CD4-positive, CD25-positive, alpha-beta regulatory T cell (primary cell): Measurements from ENCODE around the gene SHC3. TPM values are rescaled to one million over a fixed set of nuclear protein-coding genes. Genes with fewer than 3 reads are reported as not detected.

Experiments
- ATAC-seq, 2 donors: fragments of 150-1000 bp; cut with Tn5 transposase; one replicate each; pipeline ENCODE4 v1.10.0; 2021; ENCODE audit warnings: low read depth in 2 of 2, moderate number of reproducible peaks in 2 of 2, moderate library complexity in 1 of 2
- DNase-seq, 3 donors: peaks; one replicate each; pipeline versions ENCODE4 v3.0.0 to v3.0.0-alpha.2; 2012 to 2022; ENCODE audit warnings: mixed read lengths in 1 of 3
- H3K27ac ChIP-seq: one replicate; pipeline ENCODE4 v1.7.0; 2013; ENCODE audit warnings: mild to moderate bottlenecking, low read length; ENCODE audit not compliant: insufficient read depth, poor library complexity, severe bottlenecking
- H3K27me3 ChIP-seq: one replicate; pipeline ENCODE4 v1.7.0; 2013; ENCODE audit warnings: low read length; ENCODE audit not compliant: control insufficient read depth, insufficient read depth
- H3K36me3 ChIP-seq: one replicate; pipeline ENCODE4 v1.7.0; 2013; ENCODE audit warnings: mild to moderate bottlenecking, low read length, moderate library complexity; ENCODE audit not compliant: control insufficient read depth, insufficient read depth
- H3K4me1 ChIP-seq: 2 replicates; pipeline ENCODE4 v1.7.0; 2013; ENCODE audit warnings: mild to moderate bottlenecking, low read length; ENCODE audit not compliant: insufficient read depth, control insufficient read depth, poor library complexity, severe bottlenecking
- H3K4me3 ChIP-seq: one replicate; pipeline ENCODE4 v1.7.0; 2013; ENCODE audit warnings: low read depth, mild to moderate bottlenecking, low read length, moderate library complexity
- H3K9me3 ChIP-seq, 2 experiments: 1 replicate in 1 of 2; 2 replicates in 1 of 2; pipeline ENCODE4 v1.7.0; 2013; ENCODE audit warnings: low read length in 2 of 2, mild to moderate bottlenecking in 1 of 2, moderate library complexity in 1 of 2; ENCODE audit not compliant: control insufficient read depth in 2 of 2
- H3K27ac Mint-ChIP-seq, 3 donors: one replicate each; pipeline ENCODE4 v1.8.0; 2020 to 2022; ENCODE audit warnings: mild to moderate bottlenecking in 3 of 3, mixed read lengths in 3 of 3, moderate library complexity in 2 of 3
- H3K27me3 Mint-ChIP-seq: one replicate; pipeline ENCODE4 v1.8.0; 2022; ENCODE audit warnings: mild to moderate bottlenecking, mixed read lengths
- H3K36me3 Mint-ChIP-seq: one replicate; pipeline ENCODE4 v1.8.0; 2020; ENCODE audit warnings: mixed read lengths
- H3K4me1 Mint-ChIP-seq, 4 donors: one replicate each; pipeline ENCODE4 v1.8.0; 2020 to 2022; ENCODE audit warnings: mixed read lengths in 4 of 4, mild to moderate bottlenecking in 1 of 4
- H3K4me3 Mint-ChIP-seq, 4 donors: one replicate each; pipeline ENCODE4 v1.8.0; 2020 to 2022; ENCODE audit warnings: mild to moderate bottlenecking in 4 of 4, mixed read lengths in 4 of 4, moderate library complexity in 3 of 4
- H3K9me3 Mint-ChIP-seq, 7 donors: one replicate each; pipeline ENCODE4 v1.8.0; 2020 to 2022; ENCODE audit warnings: mixed read lengths in 7 of 7, mild to moderate bottlenecking in 3 of 7, moderate library complexity in 2 of 7
- polyA plus RNA-seq, 4 donors: library from polyadenylated mRNA; unstranded; fragments of 300-500 nt; fragmentation: Illumina TruSeq; gene quantifications; one replicate each; pipeline ENCODE4 v1.2.3, GENCODE V29; 2021
- total RNA-seq: library from RNA; stranded (reverse); gene quantifications from one replicate; pipeline ENCODE4 v1.2.3, GENCODE V29; 2022

Gene SHC3
- total and polyA plus RNA-seq, 5 donors from 2014 or later = not detected

DNA sequence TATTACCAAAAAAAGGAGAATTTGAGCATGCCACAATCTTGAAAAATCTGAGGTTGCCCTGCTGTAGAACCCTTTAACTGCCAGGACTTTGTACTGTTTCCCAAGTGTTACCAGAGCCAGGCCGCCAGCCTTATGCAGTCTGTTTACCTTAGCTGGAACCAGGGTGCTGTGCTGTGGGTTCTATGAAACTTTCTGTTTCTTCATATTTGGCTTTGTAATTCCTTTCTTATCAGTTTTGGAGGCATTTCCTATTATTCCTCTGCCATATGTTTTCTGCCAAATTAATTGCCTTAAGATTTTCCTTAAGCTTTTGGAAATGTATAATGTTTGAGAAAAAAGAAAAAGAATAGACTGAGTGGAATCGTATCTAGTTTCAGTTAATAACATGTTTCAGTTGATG lies 185.3 kb downstream of the SHC3 start:
- Mint-ChIP-seq H3K36me3 (no peaks in the 10 kb centered on the region), H3K27me3 (peaks cover 34% of the 10 kb centered on the region), H3K4me3 (no peak overlapping the region), H3K9me3 (peaks cover 0 to 2% (median 0%) of the 10 kb centered on the region in 7 donors), H3K4me1 (peaks cover 4 to 17% (median 9%) of the 10 kb centered on the region in 4 donors), H3K27ac (no peak overlapping the region)
- H3K27ac ChIP-seq = no peak overlapping the region
- no peaks in the 10 kb centered on the region for H3K36me3 ChIP-seq
- DNase-seq = no peak
- H3K27me3 ChIP-seq = peaks cover 3% of the 10 kb centered on the region
- H3K4me3 ChIP-seq = no peak overlapping the region
- H3K9me3 ChIP-seq = no peaks in the 10 kb centered on the region
- peaks cover 16% of the 10 kb centered on the region for H3K4me1 ChIP-seq
- ATAC-seq = no peak

DNA sequence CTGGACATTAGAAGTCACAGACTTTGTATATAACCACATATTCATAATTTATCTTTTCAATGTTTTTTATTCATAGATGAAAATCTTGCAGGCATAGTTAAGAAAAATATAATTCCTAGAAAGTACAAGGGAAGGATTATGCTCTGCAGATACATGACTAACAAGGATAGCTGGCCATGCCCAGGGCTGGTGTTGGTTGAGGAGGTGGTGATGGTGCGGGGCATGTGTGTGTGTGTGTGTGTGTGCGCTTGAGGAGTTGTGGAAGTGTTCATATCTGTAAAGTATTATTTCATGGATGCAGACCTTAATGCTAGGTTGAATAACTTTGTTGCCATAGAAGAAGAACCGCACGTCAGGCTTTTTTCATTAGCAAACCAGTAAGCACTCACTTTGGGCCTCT lies 186.1 kb downstream of the SHC3 start:
- Mint-ChIP-seq H3K9me3 (peaks cover 0 to 2% (median 0%) of the 10 kb centered on the region in 7 donors), H3K27me3 (peaks cover 37% of the 10 kb centered on the region), H3K27ac (no peak overlapping the region), H3K4me3 (peak overlapping the region in 1 of 4 donors; percentile 23), H3K4me1 (peaks cover 4 to 17% (median 9%) of the 10 kb centered on the region in 4 donors), H3K36me3 (no peaks in the 10 kb centered on the region)
- ATAC-seq = no peak
- no peak for DNase-seq
- Histone ChIP-seq H3K4me3 (no peak overlapping the region), H3K27ac (no peak overlapping the region), H3K9me3 (no peaks in the 10 kb centered on the region), H3K36me3 (no peaks in the 10 kb centered on the region), H3K4me1 (peaks cover 16% of the 10 kb centered on the region), H3K27me3 (peaks cover 3% of the 10 kb centered on the region)

DNA sequence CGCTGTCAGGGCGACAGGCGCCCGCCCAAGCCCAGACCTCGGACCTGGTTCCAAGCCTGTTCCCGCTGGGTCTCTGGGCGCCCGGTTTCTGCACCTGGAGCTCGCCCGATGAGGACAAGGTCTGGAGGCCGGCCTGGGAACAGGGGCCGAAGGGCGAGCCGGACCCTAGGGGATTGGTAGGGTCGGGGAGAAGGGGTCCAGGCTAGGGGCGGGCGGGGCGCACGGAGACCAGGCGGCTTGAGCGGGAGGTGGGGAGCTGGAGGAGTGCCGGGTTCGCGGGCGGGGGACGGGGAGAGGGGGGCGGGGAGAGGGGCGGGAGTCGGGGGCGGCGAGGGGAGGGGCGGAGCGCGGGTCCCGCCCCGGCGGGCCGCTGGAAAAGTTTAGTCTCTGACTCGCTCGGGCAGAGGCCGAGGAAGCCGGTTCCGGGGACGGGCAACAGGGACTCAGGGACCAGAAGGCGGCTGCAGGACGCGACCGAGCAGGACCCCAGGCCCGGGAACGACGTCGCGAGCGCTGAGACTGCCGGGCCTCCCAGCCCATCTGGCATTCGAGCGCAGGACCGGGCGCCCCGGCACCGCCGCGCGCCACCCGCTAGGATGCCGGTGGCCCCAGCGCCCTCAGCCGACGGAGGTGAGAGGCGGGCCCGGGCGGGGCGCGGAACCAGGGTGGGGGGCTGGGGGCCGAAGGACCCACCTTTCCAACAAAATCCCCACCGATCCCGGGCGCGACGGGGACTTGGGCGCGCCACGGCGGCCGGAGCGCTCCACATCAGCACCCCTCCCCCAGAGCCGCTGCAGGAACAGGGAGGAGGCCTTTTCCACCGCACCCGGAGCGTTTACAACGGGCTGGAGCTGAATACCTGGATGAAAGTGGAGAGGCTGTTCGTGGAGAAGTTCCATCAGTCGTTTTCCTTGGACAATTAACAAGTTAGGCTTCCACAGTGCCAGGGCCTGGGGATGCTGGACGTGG lies 187.3 kb downstream of the SHC3 start, which contains the start of gene S1PR3:
Gene S1PR3 (plus strand): TSS at position 403 of the 969 bp plus-strand sequence. CDS start 9,733 bp downstream, outside the sequence.
- H3K27ac ChIP-seq = no peak within 1 kb of the TSS
- Mint-ChIP-seq H3K36me3 (no peaks in the 10 kb centered on the region), H3K9me3 (peaks cover 0 to 2% (median 0%) of the 10 kb centered on the region in 7 donors), H3K27ac (no peak within 1 kb of the TSS), H3K4me1 (peaks cover 4 to 17% (median 9%) of the 10 kb centered on the region in 4 donors), H3K27me3 (peaks cover 45% of the 10 kb centered on the region), H3K4me3 (peak within 1 kb of the TSS in 1 of 4 donors; percentile 39)
- DNase-seq (peak in 1 of 3 donors; percentile 5), ATAC-seq (no peak)
- no peaks in the 10 kb centered on the region for H3K9me3 ChIP-seq
- no peak within 1 kb of the TSS for H3K4me3 ChIP-seq
- peaks cover 16% of the 10 kb centered on the region for H3K4me1 ChIP-seq
- peaks cover 3% of the 10 kb centered on the region for H3K27me3 ChIP-seq
- H3K36me3 ChIP-seq = no peaks in the 10 kb centered on the region

DNA sequence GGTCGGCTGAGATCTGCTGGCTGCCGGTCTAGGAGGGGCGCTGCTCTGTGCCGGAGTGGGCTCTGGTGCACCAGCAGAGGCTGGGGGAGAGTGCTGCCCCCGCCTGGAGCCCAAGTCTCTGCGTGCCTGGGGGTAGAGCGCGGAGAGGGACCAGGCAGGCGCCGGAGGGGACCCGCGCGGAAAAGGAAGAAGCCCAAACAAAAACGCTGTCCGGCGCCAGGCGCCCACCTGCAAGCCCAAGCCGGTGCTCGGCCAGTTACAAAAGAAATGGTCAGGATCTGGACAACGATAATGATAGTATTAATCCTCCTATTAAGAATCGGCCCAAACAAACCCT lies 187.9 kb downstream of the SHC3 start:
- Mint-ChIP-seq H3K36me3 (no peaks in the 10 kb centered on the region), H3K27me3 (peaks cover 46% of the 10 kb centered on the region), H3K27ac (no peak overlapping the region), H3K4me1 (peaks cover 4 to 17% (median 9%) of the 10 kb centered on the region in 4 donors), H3K9me3 (peaks cover 0 to 2% (median 0%) of the 10 kb centered on the region in 7 donors), H3K4me3 (no peak overlapping the region)
- Histone ChIP-seq H3K27me3 (peaks cover 3% of the 10 kb centered on the region), H3K4me3 (no peak overlapping the region), H3K27ac (no peak overlapping the region), H3K36me3 (no peaks in the 10 kb centered on the region), H3K4me1 (peaks cover 16% of the 10 kb centered on the region), H3K9me3 (no peaks in the 10 kb centered on the region)
- ATAC-seq (no peak), DNase-seq (no peak)

DNA sequence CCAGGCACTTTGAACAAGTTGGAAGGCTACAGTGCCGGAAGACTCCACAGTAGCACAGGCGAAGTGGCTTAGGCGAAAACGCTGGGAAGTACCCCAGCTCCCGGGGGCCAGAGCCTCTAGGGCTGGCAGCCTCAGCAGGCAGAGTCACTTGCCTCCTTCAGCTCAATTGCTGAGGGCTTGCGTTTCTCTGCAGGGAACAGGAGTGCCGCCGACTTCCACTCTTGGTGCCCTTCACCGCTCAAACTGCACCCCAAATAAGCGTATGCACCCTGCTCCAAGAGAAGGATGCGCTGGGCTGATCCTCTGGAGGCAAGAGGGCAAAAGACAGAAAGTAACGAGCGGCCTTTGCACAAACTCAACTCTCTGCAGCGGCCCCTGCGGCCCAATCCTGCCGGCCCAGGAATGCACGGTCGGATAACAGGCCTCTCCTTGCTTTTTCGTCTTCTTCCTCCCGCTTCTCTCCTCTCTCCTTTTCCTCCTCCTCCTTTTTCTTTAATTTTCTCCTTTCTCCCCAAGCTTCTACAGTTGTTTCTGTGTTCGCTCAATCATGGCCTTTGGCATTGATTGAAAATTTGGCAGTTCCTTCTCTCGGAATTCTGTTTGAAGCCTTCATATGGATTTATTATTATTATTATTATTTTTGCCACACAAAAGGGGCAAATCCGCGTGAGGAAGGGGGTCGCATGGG lies 188.4 kb downstream of the SHC3 start:
- H3K36me3 ChIP-seq = no peaks in the 10 kb centered on the region
- no peak overlapping the region for H3K27ac ChIP-seq
- peaks cover 4 to 17% (median 9%) of the 10 kb centered on the region in 4 donors for H3K4me1 Mint-ChIP-seq
- H3K4me3 Mint-ChIP-seq = no peak overlapping the region
- no peaks in the 10 kb centered on the region for H3K9me3 ChIP-seq
- H3K27me3 ChIP-seq = peaks cover 3% of the 10 kb centered on the region
- no peak for ATAC-seq
- DNase-seq = no peak
- H3K9me3 Mint-ChIP-seq = peaks cover 0 to 2% (median 0%) of the 10 kb centered on the region in 7 donors
- H3K27ac Mint-ChIP-seq = no peak overlapping the region
- no peak overlapping the region for H3K4me3 ChIP-seq
- no peaks in the 10 kb centered on the region for H3K36me3 Mint-ChIP-seq
- peaks cover 16% of the 10 kb centered on the region for H3K4me1 ChIP-seq
- peaks cover 48% of the 10 kb centered on the region for H3K27me3 Mint-ChIP-seq

DNA sequence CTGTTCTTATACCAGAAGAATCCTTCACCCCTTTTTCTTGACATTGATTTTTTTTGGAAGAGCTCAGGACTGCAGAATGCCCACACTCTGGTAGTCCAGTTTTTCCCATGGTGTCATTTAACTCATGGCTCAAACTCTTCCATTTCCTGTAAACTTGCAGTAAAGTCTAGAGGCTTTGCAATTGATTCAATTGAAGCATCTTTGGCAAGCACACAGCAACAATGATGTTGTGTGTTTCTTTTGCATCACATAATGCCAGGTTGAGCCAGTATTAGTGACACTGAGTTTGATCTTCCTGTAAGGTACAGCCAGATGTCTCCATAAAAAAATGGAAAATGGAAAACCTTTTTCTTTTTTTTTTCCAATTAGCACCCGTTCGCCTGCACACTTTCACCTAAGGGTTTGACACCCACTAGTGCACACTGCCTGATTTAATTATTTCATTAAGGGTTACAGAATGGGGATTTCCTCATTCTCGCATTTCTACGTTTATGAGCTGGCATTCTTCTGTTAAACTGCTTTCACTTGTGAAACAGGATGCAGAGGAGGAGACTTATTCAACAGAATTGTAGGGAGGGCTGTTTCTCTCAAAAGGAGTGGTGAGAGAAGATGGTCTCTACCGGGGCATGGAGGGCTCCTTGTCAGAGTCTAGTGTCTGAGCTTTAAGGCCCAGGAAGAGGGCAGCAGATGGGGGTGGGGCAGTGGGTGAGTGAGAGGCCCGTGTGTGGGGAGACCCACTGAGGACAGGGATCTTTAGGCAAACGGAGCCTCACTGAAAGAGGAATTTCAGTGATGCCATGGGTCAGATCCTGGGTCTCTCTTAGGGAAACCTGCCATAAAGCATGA lies 189.6 kb downstream of the SHC3 start:
- Histone ChIP-seq H3K36me3 (no peaks in the 10 kb centered on the region), H3K9me3 (no peaks in the 10 kb centered on the region), H3K27me3 (peaks cover 3% of the 10 kb centered on the region), H3K4me1 (peaks cover 16% of the 10 kb centered on the region), H3K4me3 (no peak overlapping the region), H3K27ac (no peak overlapping the region)
- Mint-ChIP-seq H3K9me3 (peaks cover 0 to 2% (median 0%) of the 10 kb centered on the region in 7 donors), H3K27me3 (peaks cover 48% of the 10 kb centered on the region), H3K4me3 (peak overlapping the region in 2 of 4 donors; percentile 19 to 64), H3K36me3 (no peaks in the 10 kb centered on the region), H3K27ac (no peak overlapping the region), H3K4me1 (peaks cover 4 to 17% (median 9%) of the 10 kb centered on the region in 4 donors)
- DNase-seq (peak in 1 of 3 donors; percentile 56), ATAC-seq (peak; percentile 20 to 50)

DNA sequence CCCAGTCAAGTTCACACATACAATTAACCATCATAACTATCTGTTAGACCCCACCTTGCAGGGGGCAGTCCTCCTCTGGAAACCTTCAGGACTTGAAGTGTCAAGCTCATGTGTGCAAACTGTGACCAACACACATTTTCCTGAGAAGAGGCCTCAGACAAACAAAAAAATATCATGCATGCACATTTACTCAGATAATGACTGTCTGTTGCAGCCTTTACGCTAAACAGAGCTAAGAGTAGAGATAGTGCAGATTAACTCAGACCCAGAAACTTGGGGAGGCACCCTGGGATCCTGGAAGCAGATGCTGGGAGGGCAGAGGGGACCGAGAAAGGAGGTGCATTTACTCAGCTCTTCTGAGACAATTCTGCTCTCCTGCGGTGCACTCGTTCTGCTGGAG lies 191.0 kb downstream of the SHC3 start:
- peak overlapping the region in 1 of 3 donors; percentile 5 for H3K27ac Mint-ChIP-seq
- Histone ChIP-seq H3K27me3 (no peaks in the 10 kb centered on the region), H3K27ac (no peak overlapping the region), H3K4me1 (peaks cover 16% of the 10 kb centered on the region), H3K9me3 (no peaks in the 10 kb centered on the region), H3K4me3 (no peak overlapping the region), H3K36me3 (no peaks in the 10 kb centered on the region)
- H3K4me1 Mint-ChIP-seq = peaks cover 4 to 17% (median 9%) of the 10 kb centered on the region in 4 donors
- peaks cover 0 to 4% (median 0%) of the 10 kb centered on the region in 7 donors for H3K9me3 Mint-ChIP-seq
- DNase-seq (no peak), ATAC-seq (no peak)
- H3K27me3 Mint-ChIP-seq = peaks cover 46% of the 10 kb centered on the region
- H3K4me3 Mint-ChIP-seq = no peak overlapping the region
- no peaks in the 10 kb centered on the region for H3K36me3 Mint-ChIP-seq
